DMS79 (cell line): ENCODE data around the gene MX1.
"Not testable (repeated sequence)": the region's sequence is repeated elsewhere in the genome, so short reads cannot be mapped to it uniquely, and the experiment has no call there.

Experiments used
- DNase-seq: peaks from one replicate; lab custom pipeline; 2025; lab: John Stamatoyannopoulos, UW

MX1 gene

DNA sequence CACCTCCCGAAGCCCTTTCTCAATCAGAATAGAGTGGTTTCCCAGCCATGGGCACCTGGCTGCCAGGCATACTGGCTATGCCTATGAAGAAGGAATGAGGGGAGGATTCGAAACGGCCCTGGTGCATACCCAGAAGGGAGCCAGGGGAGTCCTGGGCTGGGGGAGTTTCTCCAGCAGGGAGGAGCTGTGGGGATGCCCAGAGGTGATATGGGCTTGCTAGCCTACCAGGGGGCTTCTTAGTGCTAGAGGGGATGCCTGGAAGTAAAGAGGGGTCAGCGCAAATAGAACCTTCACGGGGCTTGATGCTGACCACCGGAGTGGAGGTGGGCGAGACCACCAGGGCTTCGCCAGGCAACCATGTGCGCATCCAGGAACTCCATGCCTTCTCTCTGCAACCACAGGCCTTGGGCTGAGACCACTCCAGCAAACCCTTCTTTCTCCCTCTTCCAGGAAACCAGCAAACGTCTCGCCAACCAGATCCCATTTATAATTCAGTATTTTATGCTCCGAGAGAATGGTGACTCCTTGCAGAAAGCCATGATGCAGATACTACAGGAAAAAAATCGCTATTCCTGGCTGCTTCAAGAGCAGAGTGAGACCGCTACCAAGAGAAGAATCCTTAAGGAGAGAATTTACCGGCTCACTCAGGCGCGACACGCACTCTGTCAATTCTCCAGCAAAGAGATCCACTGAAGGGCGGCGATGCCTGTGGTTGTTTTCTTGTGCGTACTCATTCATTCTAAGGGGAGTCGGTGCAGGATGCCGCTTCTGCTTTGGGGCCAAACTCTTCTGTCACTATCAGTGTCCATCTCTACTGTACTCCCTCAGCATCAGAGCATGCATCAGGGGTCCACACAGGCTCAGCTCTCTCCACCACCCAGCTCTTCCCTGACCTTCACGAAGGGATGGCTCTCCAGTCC is 18.2 kb upstream of the MX1 start:
- DNase-seq, result no peak

DNA sequence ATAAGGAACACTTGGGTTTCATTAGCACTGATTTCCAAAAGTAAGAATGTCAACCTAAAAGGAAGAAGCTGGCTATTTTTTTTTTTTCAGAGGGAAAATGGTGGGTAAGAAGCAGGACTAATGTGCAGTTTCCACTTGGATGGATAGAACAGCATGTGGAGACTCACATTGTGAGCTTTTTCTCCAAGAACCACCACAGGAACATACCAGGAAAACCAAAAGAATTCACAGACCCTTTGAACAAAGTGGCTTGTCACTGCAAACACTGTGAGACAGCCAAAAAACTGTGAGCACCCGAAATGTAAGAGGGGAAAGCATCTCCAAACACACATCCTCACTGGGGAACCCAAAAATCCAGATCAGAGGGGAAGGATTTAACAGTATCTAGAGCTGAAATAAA is 15.7 kb upstream of the MX1 start:
- no peak for DNase-seq

DNA sequence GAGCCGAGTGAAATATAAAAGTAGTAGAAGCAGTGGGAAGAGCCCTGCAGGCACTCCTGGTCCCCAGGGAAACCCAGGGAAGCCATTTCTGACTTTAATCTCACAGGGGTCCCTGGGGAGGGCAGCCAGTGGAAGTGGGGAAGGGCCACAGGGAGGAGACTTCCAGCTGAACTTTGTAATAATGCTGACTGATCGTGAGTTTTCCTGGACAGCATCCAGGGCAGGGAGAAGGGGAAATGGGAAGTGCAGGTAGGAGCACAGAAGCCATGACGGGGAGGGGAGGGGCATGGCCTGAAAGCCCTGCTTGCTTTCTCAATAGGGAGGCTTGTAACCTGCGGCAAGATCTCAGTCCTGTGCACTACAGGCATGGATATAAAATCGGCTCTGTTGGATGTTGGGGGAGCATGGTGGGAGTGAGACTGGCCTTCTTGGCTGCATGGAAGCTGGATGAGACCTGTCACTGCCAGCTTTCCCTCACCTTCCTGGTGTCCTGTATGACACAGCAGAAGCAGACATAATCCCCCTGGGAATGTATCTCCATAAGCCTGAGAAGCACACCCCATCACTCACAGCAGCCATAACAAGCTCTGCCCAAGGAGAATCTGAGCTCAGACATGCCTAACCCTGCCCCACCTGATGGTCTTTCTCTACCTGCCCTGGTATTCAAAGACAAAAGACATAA is 15.1 kb upstream of the MX1 start:
- DNase-seq, result no peak

DNA sequence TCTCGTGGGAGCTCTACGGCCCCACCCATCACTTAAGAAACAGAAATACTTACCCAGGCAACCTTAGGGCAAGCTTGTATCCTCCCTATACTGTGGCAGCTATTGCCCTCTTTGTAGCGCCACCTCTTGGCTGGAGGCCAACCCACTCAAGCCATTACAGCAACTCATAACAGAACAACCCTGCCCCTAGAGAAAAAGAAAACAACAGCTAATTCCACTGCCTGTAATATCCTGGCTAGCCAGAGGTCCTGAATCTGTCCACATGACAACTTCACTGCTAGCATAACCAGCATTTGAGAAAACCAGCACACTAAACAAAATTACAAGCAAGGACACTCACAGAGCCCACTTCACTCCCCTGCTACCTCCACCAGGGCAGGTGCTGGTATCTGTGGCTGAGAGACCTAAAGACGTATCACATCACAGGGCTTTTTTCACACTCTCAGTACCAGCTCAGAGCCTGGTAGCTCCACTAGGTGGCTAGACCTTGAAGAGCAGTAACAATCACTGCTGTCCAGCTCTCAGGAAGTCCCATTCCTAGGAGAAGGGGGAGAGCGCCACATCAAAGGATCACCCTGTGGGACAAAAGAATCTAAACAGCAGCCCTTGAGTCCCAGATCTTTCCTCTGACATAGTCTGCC is 14.5 kb upstream of the MX1 start:
- no peak for DNase-seq

DNA sequence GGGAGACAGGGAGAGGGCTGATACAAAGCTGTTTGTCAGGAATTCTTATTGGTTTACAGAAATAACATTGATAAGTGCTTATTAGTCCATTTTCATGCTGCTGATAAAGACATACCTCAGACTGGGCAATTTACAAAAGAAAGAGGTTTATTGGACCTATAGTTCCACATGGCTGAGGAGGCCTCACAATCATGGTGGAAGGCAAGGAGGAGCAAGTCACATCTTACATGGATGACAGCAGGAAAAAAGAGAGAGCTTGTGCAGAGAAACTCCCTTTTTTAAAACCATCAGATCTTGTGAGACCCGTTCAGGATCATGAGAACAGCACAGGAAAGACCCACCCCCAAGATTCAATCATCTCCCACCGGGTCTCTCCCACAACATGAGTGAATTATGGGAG is 8.5 kb upstream of the MX1 start:
- DNase-seq, result not testable (repeated sequence)

DNA sequence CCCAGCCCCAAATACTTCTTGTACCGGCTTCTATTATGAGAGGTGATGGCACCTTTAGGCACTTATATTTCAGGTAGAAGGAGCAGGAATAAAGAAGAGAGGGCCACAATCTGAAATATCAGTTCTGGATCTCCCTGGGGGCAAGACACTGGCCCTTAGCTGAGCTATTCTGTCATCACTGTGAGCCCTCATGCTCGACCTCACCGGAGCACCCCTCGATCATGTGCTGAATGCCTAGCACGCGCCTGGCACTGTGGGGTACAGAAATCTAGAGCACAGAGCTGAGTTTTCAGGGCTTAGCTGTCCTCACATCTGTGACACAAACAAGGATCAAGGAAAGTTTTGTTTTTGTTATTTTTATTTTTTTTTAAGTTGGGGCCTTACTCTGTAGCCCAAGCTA is 7.6 kb upstream of the MX1 start:
- no peak for DNase-seq

DNA sequence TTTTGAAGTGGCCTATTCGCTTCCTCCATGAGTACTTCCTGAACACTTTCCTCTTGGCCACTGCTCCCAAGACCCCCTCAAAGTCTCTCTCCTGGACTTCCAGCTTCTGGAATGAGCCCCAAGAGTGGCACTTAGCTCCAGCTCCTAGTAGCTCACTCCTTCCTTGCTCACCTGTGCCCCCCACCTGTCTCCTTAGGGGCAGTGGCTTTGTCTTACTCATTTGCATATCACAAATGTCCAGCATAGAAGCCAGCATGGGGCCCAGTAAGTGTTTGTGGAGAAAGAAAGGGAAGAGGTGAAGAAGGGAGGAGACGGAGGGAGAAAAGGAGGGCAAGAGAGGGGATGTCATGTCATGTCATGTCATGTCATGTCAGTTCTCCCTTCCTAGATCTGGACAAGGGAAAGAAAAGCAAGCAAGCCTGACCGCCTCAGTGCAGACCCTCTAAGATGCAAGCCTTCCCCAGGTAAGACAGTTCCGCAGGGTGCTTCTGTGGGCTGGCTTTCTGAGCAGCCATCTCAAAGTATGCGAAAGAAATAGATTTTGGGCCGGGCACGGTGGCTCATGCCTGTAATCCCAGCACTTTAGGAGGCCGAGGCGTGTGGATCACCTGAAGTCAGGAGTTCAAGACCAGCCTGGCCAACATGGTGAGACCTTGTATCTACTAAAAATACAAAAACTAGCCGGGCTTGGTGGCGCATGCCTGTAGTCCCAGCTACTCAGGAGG is 6.9 kb upstream of the MX1 start:
- no peak for DNase-seq

DNA sequence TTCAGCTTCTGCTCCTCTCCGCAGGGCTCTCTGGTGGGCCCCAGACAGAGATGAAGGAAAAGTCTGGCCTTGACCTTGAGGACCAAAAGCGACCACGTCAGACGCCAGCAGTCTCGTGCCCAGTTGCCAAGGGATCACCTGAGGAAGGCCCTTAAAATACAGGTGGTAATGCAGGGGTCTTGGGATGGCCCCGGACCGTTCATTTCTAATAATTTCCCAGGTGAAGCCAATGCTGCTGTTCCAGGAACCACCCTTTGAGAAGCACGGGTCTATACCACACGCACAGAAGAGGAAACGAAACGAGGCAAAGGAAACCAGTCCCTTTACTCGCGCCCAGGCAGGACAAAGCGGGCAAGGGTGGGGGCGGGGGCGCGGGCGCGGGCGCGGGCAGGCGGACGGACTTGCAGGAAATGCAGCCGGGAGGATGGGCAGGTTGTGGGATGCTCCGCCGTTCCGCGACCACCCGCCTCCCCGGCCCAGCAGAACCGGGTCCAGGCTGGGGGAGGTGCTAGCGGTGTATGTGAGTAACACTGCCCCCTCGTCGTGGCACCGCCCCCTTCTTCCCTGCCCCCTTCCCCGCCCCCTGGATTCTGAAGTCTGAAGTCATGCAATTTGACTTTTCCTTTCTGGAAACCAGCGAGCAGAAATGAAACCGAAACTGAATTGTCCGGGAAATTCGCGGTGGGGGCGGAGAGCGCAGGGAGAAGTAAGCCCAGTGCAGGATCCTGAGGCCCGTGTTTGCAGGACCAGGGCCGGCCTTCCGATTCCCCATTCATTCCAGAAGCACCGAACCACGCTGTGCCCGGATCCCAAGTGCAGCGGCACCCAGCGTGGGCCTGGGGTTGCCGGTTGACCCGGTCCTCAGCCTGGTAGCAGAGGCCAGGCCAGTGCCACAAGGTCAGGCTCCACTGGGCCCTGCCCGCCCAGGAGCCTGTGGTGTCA is 5.8 kb upstream of the MX1 start:
- peak; percentile 79 for DNase-seq

DNA sequence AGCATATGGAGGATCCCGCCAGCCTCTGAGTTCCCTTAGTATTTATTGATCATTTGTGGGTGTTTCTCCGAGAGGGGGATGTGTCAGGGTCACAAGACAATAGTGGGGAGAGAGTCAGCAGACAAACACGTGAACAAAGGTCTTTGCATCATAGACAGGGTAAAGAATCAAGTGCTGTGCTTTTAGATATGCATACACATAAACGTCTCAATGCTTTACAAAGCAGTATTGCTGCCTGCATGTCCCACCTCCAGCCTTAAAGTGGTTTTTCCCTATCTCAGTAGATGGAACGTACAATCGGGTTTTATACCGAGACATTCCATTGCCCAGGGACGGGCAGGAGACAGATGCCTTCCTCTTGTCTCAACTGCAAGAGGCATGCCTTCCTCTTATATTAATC is 5.0 kb upstream of the MX1 start:
- not testable (repeated sequence) for DNase-seq

DNA sequence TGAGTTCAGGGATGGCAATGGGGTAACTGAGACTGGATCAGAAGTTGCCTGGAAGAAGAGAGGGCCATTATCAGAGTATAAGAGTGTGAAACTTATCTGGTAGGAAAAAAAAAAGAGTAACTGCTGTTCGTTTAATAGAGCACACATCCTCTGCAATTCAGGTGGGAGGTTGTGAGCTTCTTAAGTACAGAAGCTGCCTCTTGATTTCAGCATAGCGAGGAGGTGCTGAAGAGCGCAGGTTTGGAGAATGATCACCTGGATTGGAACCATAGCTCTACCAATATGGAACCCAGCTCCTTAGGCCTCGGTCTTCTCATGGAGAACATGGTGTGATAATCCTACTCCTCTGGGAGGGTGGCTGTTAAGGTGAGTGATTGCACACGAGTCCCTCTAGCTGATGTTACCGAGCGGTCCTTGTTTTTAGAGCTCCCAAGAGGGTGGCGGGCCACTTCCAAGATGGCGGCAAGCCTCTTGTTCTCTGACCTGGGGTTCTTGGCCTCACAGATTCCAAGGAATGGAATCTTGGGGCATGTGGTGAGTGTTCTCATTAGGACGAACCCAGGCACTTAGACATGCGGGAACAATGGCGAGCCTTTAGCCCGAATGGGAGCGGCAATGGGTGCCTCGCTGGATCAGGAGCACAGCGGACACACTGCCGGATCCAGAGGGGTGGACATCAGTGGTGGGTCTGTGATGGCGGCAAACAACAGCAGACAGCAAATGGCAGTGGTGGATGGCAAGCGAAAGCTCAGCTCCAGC is 3.3 kb upstream of the MX1 start:
- DNase-seq, result no peak

DNA sequence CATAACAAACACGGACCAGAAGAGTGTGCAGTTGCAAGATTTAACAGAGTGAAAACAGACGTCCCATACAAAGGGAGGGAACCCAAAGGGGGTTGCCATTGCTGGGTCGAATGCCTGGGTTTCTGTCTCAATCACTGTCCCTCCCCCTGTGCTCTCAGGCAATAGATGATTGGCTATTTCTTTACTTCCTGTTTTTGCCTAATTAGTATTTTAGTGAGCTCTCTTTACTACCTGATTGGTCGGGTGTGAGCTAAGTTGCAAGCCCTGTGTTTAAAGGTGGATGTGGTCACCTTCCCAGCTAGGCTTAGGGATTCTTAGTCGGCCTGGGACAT is 2.8 kb upstream of the MX1 start:
- not testable (repeated sequence) for DNase-seq

DNA sequence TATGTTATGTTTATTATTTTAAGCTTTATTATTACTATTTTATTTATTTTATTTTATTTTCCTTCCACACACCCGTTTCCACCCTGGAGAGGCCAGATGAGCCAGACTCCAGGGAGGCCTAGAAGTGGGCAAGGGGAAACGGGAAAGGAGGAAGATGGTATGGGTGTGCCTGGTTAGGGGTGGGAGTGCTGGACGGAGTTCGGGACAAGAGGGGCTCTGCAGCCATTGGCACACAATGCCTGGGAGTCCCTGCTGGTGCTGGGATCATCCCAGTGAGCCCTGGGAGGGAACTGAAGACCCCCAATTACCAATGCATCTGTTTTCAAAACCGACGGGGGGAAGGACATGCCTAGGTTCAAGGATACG is 468 bp upstream of the MX1 start:
- DNase-seq, result no peak

DNA sequence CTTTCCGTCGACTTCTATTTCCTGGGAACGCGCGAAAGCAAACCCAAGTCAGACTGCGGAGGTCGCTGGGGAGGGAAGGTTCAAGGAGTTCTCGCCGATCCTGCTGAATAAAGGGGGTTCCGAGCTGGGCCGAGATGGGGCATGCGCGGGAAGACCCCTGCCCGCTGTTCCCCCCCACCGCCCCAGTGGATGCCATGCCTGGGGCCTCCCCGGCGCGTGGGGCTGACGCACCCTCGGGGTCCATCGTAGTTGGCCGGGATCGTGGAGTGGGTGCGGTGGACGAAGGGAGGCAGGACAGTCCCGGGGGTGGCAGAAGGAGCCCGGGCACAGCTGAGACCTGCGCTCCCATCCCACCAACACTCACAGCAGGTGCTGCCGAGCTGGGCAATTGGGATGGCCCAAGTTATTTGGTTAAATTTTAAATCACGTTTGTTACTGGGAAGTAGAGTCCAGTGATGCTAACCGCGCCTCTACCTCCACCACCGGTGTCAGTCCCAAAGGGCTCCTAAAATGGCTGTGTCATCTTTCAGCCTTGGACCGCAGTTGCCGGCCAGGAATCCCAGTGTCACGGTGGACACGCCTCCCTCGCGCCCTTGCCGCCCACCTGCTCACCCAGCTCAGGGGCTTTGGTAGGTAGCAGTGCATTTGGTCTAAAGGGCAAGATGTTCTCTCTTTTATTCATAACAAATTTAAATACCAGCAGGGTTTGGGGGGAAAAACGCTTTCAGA is 801 bp downstream of the MX1 start:
- no peak for DNase-seq

DNA sequence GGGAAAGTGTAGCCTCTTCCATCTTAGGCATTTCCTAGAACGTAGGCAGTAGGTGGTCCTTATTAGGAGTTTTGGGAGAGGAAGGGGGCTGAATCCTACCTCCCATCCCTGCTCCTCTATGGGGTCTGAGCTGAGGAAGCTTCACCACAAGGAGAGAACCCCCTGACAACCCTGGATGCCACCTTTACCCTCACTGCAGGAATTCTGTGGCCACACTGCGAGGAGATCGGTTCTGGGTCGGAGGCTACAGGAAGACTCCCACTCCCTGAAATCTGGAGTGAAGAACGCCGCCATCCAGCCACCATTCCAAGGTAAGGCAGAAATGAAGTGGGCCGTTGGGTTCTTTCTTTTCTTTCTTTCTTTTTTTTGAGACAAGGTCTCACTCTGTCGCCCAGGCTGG is 1.5 kb downstream of the MX1 start:
- no peak for DNase-seq

DNA sequence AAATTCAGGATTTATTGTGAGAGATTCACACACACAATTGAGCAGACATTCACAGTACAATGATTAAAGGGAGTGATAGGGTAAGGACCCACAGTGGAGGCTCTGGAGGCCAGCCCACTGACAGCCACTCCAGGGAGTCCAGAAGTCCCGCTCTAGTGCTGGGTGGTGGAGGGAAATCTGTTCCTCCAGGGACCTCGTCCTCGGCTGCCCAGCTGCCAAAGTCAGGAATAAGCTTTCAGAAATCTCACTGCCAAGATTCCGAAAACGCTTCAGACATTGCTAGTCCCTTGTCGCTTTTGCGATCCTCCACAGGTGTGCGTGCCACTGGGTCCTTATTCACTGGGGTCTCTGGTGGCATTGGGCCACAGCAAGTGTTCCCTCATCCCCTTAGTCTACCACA is 2.3 kb downstream of the MX1 start:
- no peak for DNase-seq

DNA sequence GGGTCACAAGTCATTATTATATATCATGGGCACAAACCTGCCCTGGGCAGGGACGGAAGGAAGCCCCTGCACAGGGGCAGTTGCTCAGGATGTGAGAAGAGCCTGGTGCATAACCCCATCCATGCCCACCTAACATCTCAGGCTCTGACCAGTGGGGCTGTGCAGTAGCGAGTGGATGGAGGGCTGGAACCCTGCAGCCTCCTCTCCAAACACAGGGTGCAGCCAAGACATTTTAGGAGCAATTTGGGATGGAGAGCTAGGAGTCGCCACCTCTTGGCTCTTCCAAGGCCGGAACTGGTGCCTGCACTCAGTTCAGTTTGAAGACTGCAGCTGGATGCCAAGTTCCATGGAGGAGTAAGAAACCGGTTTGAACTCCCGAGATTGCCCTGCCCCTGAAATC is 2.8 kb downstream of the MX1 start:
- no peak for DNase-seq

DNA sequence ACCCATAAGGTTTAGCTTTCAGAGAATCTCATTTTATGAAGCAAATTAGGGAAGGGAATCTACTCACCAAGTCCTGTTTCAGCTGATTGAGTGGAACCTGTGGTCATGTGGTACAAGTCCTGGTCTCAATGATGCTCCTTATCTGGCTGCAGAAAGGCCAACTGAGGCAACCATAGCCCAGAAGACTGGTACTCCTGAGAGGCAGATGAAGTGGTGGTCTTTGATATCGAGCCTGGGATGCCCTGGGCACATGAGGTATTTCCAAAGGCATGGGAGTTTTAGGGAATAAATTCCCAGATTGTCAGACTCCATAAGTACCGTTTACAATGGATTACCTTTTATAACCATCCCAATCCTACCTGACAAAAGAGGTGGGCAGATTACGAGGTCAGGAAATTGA is 3.3 kb downstream of the MX1 start:
- no peak for DNase-seq

DNA sequence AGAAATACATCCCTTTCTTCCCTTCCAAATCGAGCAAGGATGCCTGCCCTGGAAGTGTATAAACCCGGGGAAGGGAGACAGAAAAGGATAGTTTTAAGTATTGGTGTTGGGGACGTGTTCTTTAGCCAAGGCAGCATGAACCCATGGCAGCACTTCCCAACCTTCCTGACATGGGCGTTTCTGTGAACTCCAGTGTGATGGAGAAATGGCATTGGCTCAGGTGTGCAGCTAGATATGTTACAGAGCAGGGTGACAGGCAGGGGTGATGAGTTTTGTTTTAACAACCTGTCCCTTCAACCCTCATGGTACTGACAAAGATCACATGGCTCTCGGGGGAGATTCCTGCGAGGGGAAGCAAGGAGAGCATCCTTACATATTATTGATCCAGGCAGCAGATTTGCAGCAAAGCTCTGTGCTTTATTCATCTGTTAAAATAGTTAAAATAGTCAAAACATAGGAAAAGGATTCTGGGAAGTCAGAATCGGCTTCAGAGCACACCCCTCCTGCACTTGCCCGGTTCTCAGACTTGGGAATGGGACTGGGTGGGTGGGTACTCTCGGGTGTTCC is 4.0 kb downstream of the MX1 start:
- no peak for DNase-seq

DNA sequence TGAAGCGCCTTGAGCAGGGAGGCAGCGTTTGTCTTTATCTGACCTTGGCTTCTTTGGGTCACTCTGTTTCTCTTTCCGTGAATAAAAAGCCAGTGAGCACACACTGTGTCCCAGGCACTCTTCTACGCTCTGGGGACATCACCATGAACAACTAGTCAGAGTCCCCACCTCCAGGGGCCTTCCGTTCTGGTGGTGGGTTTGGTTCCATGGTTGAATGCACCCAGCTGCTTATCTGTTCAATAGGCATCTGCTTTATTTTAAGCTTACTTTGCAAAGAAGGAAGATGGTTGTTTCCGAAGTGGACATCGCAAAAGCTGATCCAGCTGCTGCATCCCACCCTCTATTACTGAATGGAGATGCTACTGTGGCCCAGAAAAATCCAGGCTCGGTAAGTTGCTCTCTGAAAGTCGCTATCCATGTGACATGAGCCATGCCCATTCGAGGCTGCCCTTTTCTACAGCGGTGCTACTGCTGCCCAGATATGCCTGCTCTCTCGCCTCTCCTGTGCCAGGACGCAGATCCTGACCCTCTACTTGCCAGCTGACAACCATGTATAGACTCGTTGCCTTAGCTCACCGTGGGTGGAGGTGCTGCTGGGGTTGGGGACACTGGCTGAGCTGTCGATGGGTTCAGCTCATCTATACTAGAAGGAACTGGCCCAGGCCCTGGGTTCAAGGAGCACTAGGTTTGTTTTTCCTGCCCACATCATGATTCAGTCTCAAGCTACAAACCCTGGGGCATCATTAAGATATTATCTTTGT is 5.9 kb downstream of the MX1 start:
- DNase-seq, result no peak
